SK-N-SH treated with all-trans-retinoic acid at 6 μM for 48 hours (cell line): ENCODE data around the gene FYN.

Source experiments
- ATAC-seq: fragments of 200-7000 bp; cut with Tn5 transposase; 3 replicates; pipeline ENCODE4 v1.9.1; 2020; ENCODE audit warnings: mild to moderate bottlenecking, moderate library complexity
- ARNTL ChIP-seq: fragments of 450-650 bp; formaldehyde crosslinking; IDR thresholded peaks from 2 replicates; pipeline ENCODE4 v1.5.0; 2020; ENCODE audit warnings: low read depth, mild to moderate bottlenecking, moderate library complexity, borderline replicate concordance
- BACH2 ChIP-seq: fragments of 250-450 bp; sonication (Bioruptor Pico); IDR thresholded peaks from 2 replicates; pipeline ENCODE4 v1.9.0; 2021; ENCODE audit warnings: mild to moderate bottlenecking, borderline replicate concordance
- CSDC2 ChIP-seq: fragments of 250-450 bp; sonication (Bioruptor Pico); IDR thresholded peaks from 2 replicates; pipeline ENCODE4 v1.5.0; 2020; ENCODE audit warnings: mild to moderate bottlenecking, moderate library complexity
- ESRRG ChIP-seq: fragments of 250-450 bp; sonication (Bioruptor Pico); IDR thresholded peaks from 2 replicates; pipeline ENCODE4 v1.6.1; 2021; ENCODE audit warnings: mild to moderate bottlenecking
- GLIS3 ChIP-seq: fragments of 250-450 bp; sonication (Bioruptor Pico); IDR thresholded peaks from 2 replicates; pipeline ENCODE4 v1.5.0; 2020; ENCODE audit warnings: mild to moderate bottlenecking, moderate library complexity
- ISL1 ChIP-seq: fragments of 250-450 bp; sonication (Bioruptor Pico); IDR thresholded peaks from 2 replicates; pipeline ENCODE4 v2.1.2; 2022; ENCODE audit warnings: mild to moderate bottlenecking, moderate library complexity
- OSR1 ChIP-seq: fragments of 250-450 bp; sonication (Bioruptor Pico); IDR thresholded peaks from 2 replicates; pipeline ENCODE4 v1.8.0; 2022; ENCODE audit warnings: moderate library complexity, mild to moderate bottlenecking, inconsistent platforms
- PATZ1 ChIP-seq: fragments of 250-450 bp; sonication (Bioruptor Pico); IDR thresholded peaks from 2 replicates; pipeline ENCODE4 v1.8.0; 2020; ENCODE audit warnings: mild to moderate bottlenecking, moderate library complexity, borderline replicate concordance
- PPARA ChIP-seq: fragments of 250-450 bp; sonication (Bioruptor Pico); IDR thresholded peaks from 2 replicates; pipeline ENCODE4 v1.5.0; 2020; ENCODE audit warnings: mild to moderate bottlenecking, borderline replicate concordance
- RARB ChIP-seq: fragments of 250-450 bp; sonication (Bioruptor Pico); IDR thresholded peaks from 2 replicates; pipeline ENCODE4 v1.8.0; 2021; ENCODE audit warnings: mild to moderate bottlenecking, moderate library complexity
- SNAI2 ChIP-seq: fragments of 250-450 bp; sonication (Bioruptor Pico); IDR thresholded peaks from 2 replicates; pipeline ENCODE4 v1.5.0; 2020; ENCODE audit warnings: mild to moderate bottlenecking, moderate library complexity
- TCF4 ChIP-seq: fragments of 250-450 bp; sonication (Bioruptor Pico); IDR thresholded peaks from 2 replicates; pipeline ENCODE4 v1.8.0; 2021; ENCODE audit warnings: mild to moderate bottlenecking, moderate library complexity, borderline replicate concordance
- TOX ChIP-seq: fragments of 250-450 bp; sonication (Bioruptor Pico); IDR thresholded peaks from 2 replicates; pipeline ENCODE4 v1.8.0; 2021; ENCODE audit warnings: mild to moderate bottlenecking, moderate library complexity, borderline replicate concordance
- ZC3H10 ChIP-seq: fragments of 250-450 bp; sonication (Bioruptor Pico); IDR thresholded peaks from 2 replicates; pipeline ENCODE4 v1.5.1; 2021; ENCODE audit warnings: mild to moderate bottlenecking, moderate library complexity
- ZFP3 ChIP-seq: fragments of 250-450 bp; sonication (Bioruptor Pico); IDR thresholded peaks from 2 replicates; pipeline ENCODE4 v1.5.0; 2020; ENCODE audit warnings: mild to moderate bottlenecking, moderate library complexity
- ZFP30 ChIP-seq: fragments of 450-650 bp; formaldehyde crosslinking; IDR thresholded peaks from 2 replicates; pipeline ENCODE4 v1.5.0; 2022; ENCODE audit warnings: mild to moderate bottlenecking, moderate library complexity
- ZNF565 ChIP-seq: fragments of 450-650 bp; formaldehyde crosslinking; conservative IDR thresholded peaks from 2 replicates; pipeline ENCODE4 v1.5.0; 2020; ENCODE audit warnings: low read depth, mild to moderate bottlenecking, moderate library complexity
- ZNF70 ChIP-seq: fragments of 450-650 bp; formaldehyde crosslinking; IDR thresholded peaks from 2 replicates; pipeline ENCODE4 v1.5.0; 2020; ENCODE audit warnings: mild to moderate bottlenecking, moderate library complexity
- TF ChIP-seq, protein P1 (sequence below): fragments of 250-450 bp; sonication (Bioruptor Pico); IDR thresholded peaks from 2 replicates; pipeline ENCODE4 v1.5.1; 2020; ENCODE audit warnings: low read depth, mild to moderate bottlenecking, moderate library complexity
- TF ChIP-seq, protein P2 (sequence below): fragments of 250-450 bp; sonication (Bioruptor Pico); IDR thresholded peaks from 2 replicates; pipeline ENCODE4 v1.5.1; 2021; ENCODE audit warnings: mild to moderate bottlenecking, moderate library complexity
- TF ChIP-seq, protein P3 (sequence below): fragments of 250-450 bp; sonication (Bioruptor Pico); IDR thresholded peaks from 2 replicates; pipeline ENCODE4 v1.5.0; 2020; ENCODE audit warnings: mild to moderate bottlenecking, moderate library complexity
- TF ChIP-seq, protein P4 (sequence below): fragments of 250-450 bp; sonication (Bioruptor Pico); IDR thresholded peaks from 2 replicates; pipeline ENCODE4 v1.8.0; 2021; ENCODE audit warnings: low read depth, mild to moderate bottlenecking, moderate library complexity, borderline replicate concordance

FYN gene

GRCh38 chr6:111871725-111872400 lies 1.4 kb downstream of the FYN start:
- peak; percentile 45 for ATAC-seq
- TF ChIP-seq, protein P1, sequence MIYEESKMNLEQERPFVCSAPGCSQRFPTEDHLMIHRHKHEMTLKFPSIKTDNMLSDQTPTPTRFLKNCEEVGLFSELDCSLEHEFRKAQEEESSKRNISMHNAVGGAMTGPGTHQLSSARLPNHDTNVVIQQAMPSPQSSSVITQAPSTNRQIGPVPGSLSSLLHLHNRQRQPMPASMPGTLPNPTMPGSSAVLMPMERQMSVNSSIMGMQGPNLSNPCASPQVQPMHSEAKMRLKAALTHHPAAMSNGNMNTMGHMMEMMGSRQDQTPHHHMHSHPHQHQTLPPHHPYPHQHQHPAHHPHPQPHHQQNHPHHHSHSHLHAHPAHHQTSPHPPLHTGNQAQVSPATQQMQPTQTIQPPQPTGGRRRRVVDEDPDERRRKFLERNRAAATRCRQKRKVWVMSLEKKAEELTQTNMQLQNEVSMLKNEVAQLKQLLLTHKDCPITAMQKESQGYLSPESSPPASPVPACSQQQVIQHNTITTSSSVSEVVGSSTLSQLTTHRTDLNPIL (CRISPR knock-in tag) = no peak
- TF ChIP-seq ARNTL (CRISPR knock-in tag) (no peak), GLIS3 (CRISPR knock-in tag) (no peak), TOX (CRISPR knock-in tag) (no peak), PPARA (CRISPR knock-in tag) (no peak), SNAI2 (CRISPR knock-in tag) (no peak), RARB (CRISPR knock-in tag) (no peak), ZFP30 (CRISPR knock-in tag) (no peak), PATZ1 (CRISPR knock-in tag) (no peak), ZC3H10 (CRISPR knock-in tag) (no peak), ZNF70 (no peak), ESRRG (CRISPR knock-in tag) (no peak), BACH2 (CRISPR knock-in tag) (no peak), CSDC2 (CRISPR knock-in tag) (no peak), TCF4 (CRISPR knock-in tag) (no peak), ZNF565 (CRISPR knock-in tag) (no peak), OSR1 (CRISPR knock-in tag) (no peak)
- TF ChIP-seq, protein P2, sequence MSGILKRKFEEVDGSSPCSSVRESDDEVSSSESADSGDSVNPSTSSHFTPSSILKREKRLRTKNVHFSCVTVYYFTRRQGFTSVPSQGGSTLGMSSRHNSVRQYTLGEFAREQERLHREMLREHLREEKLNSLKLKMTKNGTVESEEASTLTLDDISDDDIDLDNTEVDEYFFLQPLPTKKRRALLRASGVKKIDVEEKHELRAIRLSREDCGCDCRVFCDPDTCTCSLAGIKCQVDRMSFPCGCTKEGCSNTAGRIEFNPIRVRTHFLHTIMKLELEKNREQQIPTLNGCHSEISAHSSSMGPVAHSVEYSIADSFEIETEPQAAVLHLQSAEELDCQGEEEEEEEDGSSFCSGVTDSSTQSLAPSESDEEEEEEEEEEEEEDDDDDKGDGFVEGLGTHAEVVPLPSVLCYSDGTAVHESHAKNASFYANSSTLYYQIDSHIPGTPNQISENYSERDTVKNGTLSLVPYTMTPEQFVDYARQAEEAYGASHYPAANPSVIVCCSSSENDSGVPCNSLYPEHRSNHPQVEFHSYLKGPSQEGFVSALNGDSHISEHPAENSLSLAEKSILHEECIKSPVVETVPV (CRISPR knock-in tag) = no peak
- TF ChIP-seq, protein P3, sequence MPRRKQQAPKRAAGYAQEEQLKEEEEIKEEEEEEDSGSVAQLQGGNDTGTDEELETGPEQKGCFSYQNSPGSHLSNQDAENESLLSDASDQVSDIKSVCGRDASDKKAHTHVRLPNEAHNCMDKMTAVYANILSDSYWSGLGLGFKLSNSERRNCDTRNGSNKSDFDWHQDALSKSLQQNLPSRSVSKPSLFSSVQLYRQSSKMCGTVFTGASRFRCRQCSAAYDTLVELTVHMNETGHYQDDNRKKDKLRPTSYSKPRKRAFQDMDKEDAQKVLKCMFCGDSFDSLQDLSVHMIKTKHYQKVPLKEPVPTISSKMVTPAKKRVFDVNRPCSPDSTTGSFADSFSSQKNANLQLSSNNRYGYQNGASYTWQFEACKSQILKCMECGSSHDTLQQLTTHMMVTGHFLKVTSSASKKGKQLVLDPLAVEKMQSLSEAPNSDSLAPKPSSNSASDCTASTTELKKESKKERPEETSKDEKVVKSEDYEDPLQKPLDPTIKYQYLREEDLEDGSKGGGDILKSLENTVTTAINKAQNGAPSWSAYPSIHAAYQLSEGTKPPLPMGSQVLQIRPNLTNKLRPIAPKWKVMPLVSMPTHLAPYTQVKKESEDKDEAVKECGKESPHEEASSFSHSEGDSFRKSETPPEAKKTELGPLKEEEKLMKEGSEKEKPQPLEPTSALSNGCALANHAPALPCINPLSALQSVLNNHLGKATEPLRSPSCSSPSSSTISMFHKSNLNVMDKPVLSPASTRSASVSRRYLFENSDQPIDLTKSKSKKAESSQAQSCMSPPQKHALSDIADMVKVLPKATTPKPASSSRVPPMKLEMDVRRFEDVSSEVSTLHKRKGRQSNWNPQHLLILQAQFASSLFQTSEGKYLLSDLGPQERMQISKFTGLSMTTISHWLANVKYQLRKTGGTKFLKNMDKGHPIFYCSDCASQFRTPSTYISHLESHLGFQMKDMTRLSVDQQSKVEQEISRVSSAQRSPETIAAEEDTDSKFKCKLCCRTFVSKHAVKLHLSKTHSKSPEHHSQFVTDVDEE (CRISPR knock-in tag) = no peak
- TF ChIP-seq, protein P4, sequence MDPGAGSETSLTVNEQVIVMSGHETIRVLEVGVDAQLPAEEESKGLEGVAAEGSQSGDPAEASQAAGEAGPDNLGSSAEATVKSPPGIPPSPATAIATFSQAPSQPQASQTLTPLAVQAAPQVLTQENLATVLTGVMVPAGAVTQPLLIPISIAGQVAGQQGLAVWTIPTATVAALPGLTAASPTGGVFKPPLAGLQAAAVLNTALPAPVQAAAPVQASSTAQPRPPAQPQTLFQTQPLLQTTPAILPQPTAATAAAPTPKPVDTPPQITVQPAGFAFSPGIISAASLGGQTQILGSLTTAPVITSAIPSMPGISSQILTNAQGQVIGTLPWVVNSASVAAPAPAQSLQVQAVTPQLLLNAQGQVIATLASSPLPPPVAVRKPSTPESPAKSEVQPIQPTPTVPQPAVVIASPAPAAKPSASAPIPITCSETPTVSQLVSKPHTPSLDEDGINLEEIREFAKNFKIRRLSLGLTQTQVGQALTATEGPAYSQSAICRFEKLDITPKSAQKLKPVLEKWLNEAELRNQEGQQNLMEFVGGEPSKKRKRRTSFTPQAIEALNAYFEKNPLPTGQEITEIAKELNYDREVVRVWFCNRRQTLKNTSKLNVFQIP (CRISPR knock-in tag) = no peak

GRCh38 chr6:111871207-111871606 lies 2.0 kb downstream of the FYN start:
- TF ChIP-seq TCF4 (CRISPR knock-in tag) = no peak
- no peak for TF ChIP-seq ESRRG (CRISPR knock-in tag)
- no peak for TF ChIP-seq ZNF565 (CRISPR knock-in tag)
- no peak for TF ChIP-seq ISL1 (CRISPR knock-in tag)

DNA sequence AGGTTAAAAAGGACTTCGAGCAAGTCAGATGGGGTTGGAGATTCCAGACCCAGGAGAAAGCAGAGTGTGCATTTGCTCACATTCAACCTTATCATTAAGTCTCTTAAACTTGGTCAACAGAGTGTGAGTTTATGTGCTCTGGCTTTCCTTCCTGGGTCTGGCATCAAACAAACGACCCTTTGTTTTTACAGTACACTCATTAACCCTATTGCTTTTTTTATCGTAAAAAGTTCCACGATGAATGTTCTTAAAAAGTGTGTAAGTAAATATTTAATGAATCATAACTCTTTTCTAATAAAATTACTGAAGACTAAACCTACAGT lies 2.5 kb downstream of the FYN start:
- no peak for ATAC-seq
- TF ChIP-seq ZNF565 (CRISPR knock-in tag) (no peak), BACH2 (CRISPR knock-in tag) (no peak), ZC3H10 (CRISPR knock-in tag) (no peak), ZFP30 (CRISPR knock-in tag) (no peak), OSR1 (CRISPR knock-in tag) (no peak), RARB (CRISPR knock-in tag) (no peak), ZFP3 (no peak), ISL1 (CRISPR knock-in tag) (no peak)
- TF ChIP-seq, protein P4 (CRISPR knock-in tag) = no peak

More at GRCh38 chr6:111871207-111871606, 2.0 kb downstream of the FYN start:
- no peak for ATAC-seq
